ENCODE measurements around the gene RMND5B. TPM values are rescaled to one million over a fixed set of nuclear protein-coding genes. Genes with fewer than 3 reads are reported as not detected.

RMND5B gene
- total RNA-seq, 6 experiments from 2014 or later: 18.2 to 23.3 (median 21.9) TPM

GRCh38 chr5:178143246-178143645 lies 12.4 kb downstream of the RMND5B start:
- Mint-ChIP-seq H3K27me3 (ENCODE audit: insufficient read depth) (no peaks in the 10 kb centered on the region; the same call in 1 of the 2 replicates), H3K36me3 (ENCODE audit: low read depth) (peaks cover 21% of the 10 kb centered on the region; the same call in 1 of the 2 replicates), H3K4me1 (ENCODE audit: low read depth) (peaks cover 11% of the 10 kb centered on the region), H3K4me3 (no peak overlapping the region), H3K27ac (no peak overlapping the region), H3K9me3 (no peaks in the 10 kb centered on the region)
- TF ChIP-seq CTCF (IDR thresholded peaks at IDR 0.05): no peak
- DNase-seq: no peak

- no peaks in the 10 kb centered on the region; the same call in 1 of the 2 replicates for H3K27me3 Mint-ChIP-seq (ENCODE audit: insufficient read depth)
- peaks cover 27% of the 10 kb centered on the region; the same call in 1 of the 2 replicates for H3K36me3 Mint-ChIP-seq (ENCODE audit: low read depth)
- DNase-seq: no peak
Observed at GRCh38 chr5:178143901-178144300, 13.1 kb downstream of the RMND5B start.

GRCh38 chr5:178145965-178146820 lies 15.4 kb downstream of the RMND5B start:
- Mint-ChIP-seq H3K9me3 (no peaks in the 10 kb centered on the region), H3K27ac (no peak overlapping the region; the same call in 1 of the 2 replicates), H3K4me3 (no peak overlapping the region), H3K36me3 (ENCODE audit: low read depth) (peaks cover 34% of the 10 kb centered on the region; the same call in 1 of the 2 replicates), H3K4me1 (ENCODE audit: low read depth) (peaks cover 16% of the 10 kb centered on the region), H3K27me3 (ENCODE audit: insufficient read depth) (no peaks in the 10 kb centered on the region; the same call in 1 of the 2 replicates)
- peak; percentile 85 for TF ChIP-seq CTCF (IDR thresholded peaks at IDR 0.05)
- DNase-seq: peak; percentile 45

More at GRCh38 chr5:178143901-178144300, 13.1 kb downstream of the RMND5B start:
- peaks cover 11% of the 10 kb centered on the region for H3K4me1 Mint-ChIP-seq (ENCODE audit: low read depth)
- no peak for TF ChIP-seq CTCF (IDR thresholded peaks at IDR 0.05)
- H3K9me3 Mint-ChIP-seq: no peaks in the 10 kb centered on the region
- H3K4me3 Mint-ChIP-seq: no peak overlapping the region
- no peak overlapping the region; the same call in 1 of the 2 replicates for H3K27ac Mint-ChIP-seq

GRCh38 chr5:178147406-178147805 lies 16.6 kb downstream of the RMND5B start:
- H3K27me3 Mint-ChIP-seq (ENCODE audit: insufficient read depth): no peaks in the 10 kb centered on the region; the same call in 1 of the 2 replicates
- TF ChIP-seq CTCF (IDR thresholded peaks at IDR 0.05): no peak
- H3K4me1 Mint-ChIP-seq (ENCODE audit: low read depth): peaks cover 25% of the 10 kb centered on the region
- peaks cover 38% of the 10 kb centered on the region; the same call in 1 of the 2 replicates for H3K36me3 Mint-ChIP-seq (ENCODE audit: low read depth)
- DNase-seq: no peak
- no peak overlapping the region for H3K27ac Mint-ChIP-seq
- no peaks in the 10 kb centered on the region for H3K9me3 Mint-ChIP-seq
- no peak overlapping the region for H3K4me3 Mint-ChIP-seq

GRCh38 chr5:178149199-178149932 lies 18.6 kb downstream of the RMND5B start:
- Mint-ChIP-seq H3K27me3 (ENCODE audit: insufficient read depth) (no peaks in the 10 kb centered on the region; the same call in 1 of the 2 replicates), H3K36me3 (ENCODE audit: low read depth) (peaks cover 38% of the 10 kb centered on the region; the same call in 1 of the 2 replicates), H3K9me3 (no peaks in the 10 kb centered on the region), H3K4me1 (ENCODE audit: low read depth) (peaks cover 35% of the 10 kb centered on the region), H3K4me3 (no peak overlapping the region), H3K27ac (no peak overlapping the region)
- DNase-seq: no peak
- no peak for TF ChIP-seq CTCF (IDR thresholded peaks at IDR 0.05)

Data from HFFc6 (cell line).